ENCODE results near the gene CIRBP.

DNA sequence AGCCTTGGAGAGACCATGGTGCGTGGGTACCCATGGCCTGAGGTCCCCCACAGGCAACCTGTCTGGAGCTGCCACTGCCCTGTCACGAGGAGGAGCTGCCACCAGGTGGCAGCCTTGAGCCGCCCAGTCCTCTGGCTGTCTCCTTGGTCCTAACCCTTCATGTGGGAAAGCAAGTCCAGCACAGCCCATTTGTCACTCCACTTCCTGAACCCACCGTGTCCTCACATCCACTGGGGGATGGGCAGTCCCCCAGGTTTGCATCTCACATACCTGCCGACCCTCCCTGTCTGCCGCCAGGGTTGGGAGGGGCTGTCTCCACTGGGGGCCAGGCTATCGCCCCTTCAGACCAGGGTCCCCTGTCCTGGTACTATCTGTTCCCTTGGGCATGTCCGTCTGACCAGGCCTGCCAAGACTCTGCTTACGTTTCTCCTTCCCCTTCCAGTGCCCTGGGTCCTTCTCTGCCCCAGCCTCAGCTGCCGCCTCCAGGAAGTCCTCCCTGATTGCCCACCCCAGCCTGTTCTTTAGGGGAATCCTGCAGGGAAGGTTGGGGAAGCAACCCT is 10.7 kb downstream of the CIRBP start:
- TF ChIP-seq, protein P1, sequence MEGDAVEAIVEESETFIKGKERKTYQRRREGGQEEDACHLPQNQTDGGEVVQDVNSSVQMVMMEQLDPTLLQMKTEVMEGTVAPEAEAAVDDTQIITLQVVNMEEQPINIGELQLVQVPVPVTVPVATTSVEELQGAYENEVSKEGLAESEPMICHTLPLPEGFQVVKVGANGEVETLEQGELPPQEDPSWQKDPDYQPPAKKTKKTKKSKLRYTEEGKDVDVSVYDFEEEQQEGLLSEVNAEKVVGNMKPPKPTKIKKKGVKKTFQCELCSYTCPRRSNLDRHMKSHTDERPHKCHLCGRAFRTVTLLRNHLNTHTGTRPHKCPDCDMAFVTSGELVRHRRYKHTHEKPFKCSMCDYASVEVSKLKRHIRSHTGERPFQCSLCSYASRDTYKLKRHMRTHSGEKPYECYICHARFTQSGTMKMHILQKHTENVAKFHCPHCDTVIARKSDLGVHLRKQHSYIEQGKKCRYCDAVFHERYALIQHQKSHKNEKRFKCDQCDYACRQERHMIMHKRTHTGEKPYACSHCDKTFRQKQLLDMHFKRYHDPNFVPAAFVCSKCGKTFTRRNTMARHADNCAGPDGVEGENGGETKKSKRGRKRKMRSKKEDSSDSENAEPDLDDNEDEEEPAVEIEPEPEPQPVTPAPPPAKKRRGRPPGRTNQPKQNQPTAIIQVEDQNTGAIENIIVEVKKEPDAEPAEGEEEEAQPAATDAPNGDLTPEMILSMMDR (IDR thresholded peaks at IDR 0.05; ENCODE audit: low read depth, low read length), result peak; percentile 74
- TF ChIP-seq POLR2A (IDR thresholded peaks at IDR 0.05; ENCODE audit: extremely low read depth, insufficient read length) (no peak), MYC (IDR thresholded peaks at IDR 0.05; ENCODE audit: low read depth, low read length) (peak; percentile 39; the same call in 1 of the 2 replicates)
